Endometrial microvascular endothelial cells (primary cell): ENCODE data around the gene LIPT2. TPM values are rescaled to one million over a fixed set of nuclear protein-coding genes. Genes with fewer than 3 reads are reported as not detected.

ENCODE experiments used
- in situ Hi-C: cut with HindIII; loops from 2 replicates; pipeline ENCODE4 v1.10.0; 2017; ENCODE audit warnings: low sequenced_read_pairs, low pct_unique_long_range_greater_than_20kb; ENCODE audit errors: inconsistent ontology term
- total RNA-seq: library from RNA; depleted of rRNA; stranded (reverse); fragments of >200 nt; gene quantifications from one replicate; pipeline ENCODE4 v1.2.3, GENCODE V29; 2015; ENCODE audit errors: inconsistent ontology term

LIPT2 gene
- total RNA-seq, 1 donor from 2014 or later, result 2.2 TPM

DNA sequence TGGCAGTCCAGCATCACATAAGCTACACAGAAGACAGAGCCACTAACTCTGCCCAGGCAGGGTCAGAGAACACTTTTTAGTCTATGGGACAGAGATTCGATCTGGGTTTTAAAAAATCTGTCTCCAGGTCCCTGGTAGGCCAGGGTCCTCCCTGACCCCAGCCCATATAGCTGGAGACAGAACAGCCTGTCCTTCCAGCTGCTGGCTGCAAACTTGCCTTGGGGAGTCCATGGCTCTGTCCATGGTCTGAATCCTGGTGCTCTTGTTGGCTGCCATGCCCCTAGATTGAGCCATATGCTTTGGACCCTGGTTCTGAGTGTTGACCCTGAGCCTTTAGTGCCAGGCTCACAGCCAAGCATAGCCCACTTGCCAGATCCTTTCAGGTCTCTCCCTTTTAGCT, 13.3 kb upstream of the LIPT2 start:
- in situ Hi-C loops, result no loop called here

DNA sequence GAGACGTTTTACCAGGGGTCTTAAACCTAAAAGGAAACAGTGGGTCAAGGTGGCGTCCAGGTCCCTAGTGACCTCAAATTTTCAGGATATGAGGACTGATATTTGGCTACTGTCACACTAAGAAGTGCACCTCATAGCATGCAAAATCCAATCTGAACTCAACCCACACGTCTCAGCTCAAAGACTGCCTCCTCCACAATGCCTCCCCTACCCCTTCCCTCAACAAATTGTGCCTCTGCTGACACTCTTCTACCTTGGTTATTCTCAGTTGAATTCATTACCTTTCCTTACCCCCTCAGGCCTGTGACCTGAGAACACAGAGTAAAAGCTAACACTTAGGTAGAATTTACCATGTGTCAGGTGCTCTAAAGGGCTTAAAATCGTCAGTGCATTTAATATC, 12.4 kb upstream of the LIPT2 start:
- in situ Hi-C loops, result no loop called here

DNA sequence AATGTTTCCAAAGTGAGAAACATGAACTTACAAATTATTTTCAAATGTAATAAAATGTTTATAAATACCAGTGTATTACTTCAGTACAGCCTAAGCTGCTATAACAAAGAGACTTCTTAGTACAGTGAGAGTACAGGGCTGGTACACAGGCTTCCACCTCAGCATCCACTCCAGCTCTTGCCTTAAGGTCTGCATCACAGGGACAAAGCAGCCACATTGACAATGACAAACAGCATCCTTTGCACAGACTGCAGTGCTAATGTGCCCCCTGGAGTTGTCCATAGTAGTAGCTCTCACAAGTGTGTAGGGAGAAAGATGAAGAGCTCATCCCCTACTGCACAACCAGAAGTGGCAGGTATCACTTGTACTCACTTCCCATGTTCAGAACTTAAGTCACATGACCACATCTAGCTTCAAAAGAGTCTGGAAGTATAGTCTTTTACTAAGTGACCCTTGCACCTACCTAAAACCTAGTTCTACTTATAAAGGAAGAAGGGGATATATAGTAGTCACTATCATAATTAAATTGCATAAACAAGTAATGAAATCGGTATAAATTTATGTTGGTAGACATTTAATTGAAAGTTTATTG, 10.7 kb upstream of the LIPT2 start:
- in situ Hi-C loops, result no loop called here

DNA sequence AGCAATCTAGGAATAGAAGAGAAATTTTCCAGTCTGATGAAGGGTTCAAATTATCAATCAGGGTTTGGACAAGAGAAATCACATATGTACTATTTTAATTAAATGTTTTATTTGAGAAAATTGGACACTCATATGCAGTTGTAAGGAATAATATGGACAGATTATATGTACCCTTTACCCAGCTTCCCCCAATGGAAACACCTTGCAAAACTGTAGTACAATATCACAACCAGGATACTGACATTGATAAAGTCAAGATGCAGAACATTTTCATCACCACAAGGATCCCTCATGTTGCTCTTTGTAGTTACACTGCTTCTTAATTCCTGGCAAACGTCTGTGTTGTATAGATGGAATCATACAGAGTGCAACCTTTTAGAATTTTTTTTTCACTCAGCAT, 1.4 kb upstream of the LIPT2 start:
- in situ Hi-C loops, result loop anchor here (10.0 kb wide), 1 partner anchor 60 kb away; no protein-coding TSS in a partner anchor

DNA sequence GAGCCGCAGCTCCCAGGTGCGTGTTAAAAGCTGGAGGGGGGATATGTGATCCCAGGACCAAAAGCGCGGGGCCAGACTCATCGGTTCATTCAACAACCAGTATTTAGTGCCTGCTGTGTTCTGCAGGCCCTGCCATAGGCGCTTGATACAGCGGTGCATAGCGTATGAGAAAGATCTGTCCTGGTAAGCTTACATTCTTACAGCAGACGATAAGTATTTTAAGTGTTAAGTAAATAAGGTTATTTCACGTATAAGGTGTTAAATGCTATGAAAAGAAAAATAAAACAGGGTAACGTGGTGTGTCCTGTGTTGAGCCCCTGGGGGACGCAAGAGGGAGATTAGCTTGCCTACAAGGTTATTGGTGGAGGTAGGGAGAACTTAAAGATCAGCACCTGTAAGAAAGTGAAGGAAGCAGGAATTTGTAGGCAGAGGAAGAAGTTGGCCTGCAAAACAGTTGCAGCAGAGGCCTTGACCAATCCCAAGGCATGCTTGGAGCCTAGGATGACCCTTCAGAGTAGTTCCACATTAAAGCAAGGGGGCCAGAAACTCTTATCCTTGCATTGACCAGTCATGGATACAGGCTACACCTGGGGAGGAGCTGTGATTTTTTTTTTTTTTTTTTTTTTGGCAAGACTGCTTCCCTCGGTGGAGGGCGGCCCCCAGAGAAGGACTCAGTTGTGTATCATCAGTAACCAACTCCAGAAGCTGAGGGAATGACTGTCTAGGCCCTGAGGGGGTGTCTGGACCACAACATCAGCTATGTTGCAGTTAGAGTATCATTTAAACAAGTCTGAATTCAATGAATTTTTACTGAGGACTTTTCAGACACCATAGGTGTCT, 487 bp upstream of the LIPT2 start:
- in situ Hi-C loops, result loop anchor here (10.0 kb wide), 1 partner anchor 61 kb away; no protein-coding TSS in a partner anchor

DNA sequence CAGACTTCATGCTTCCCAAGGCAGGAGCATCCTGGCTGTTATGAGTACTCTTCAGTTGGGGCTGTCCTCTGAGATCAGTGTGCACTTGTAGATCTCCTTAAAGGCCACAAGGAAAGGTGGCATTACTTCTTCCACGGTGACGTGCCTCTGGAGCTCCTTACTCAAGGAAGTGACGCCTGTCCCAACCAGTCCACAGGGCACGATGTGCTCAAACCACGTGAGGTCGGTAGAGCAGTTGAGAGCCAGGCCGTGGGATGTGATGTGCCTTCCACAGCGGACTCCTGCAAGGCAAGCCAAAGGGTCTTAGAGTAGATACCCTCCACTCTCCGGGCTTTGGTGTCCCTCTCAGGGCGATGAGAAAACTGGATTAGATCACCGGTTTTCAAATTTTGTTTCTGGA, 1.4 kb downstream of the LIPT2 start:
- in situ Hi-C loops, result loop anchor here (10.0 kb wide), 1 partner anchor 63 kb away; no protein-coding TSS in a partner anchor

DNA sequence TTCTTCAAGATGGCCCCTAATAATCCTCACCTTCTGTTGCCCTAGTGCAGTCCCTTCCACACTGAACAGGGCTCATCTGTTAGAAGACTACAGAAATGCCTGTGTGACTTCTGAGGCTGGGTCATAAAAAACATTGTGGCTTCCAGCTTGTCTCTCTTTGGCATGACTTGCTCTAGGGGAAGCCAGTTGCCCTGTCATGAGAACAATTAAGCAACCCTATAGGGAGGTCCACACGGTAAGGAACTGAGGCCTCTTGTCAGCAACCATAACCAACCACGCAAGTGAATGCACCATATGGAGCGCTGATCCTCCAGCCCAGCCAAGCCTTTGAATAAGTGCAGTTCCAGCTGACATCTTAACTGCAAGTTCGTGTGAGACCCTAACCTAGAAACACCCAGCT, 2.6 kb downstream of the LIPT2 start:
- in situ Hi-C loops, result loop anchor here (10.0 kb wide), 1 partner anchor 64 kb away; no protein-coding TSS in a partner anchor

DNA sequence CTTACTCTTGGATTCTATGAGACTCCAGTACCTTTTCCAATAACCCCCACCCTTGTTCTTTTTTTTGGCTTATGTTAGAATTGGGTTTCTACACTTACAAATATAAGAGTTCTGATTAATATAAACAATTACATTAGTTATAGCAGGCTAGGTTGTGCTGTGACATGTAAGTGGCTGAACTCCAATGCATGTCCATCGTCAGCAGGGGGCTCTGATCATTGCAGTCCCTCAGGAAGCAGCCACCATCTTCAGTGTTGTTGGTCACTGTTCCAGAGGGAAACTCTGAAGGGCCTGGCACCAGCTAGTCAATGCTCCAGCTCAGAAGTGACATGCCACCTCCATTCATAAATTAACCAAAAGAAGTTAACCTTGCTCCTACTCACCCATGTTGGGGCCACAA, 5.6 kb downstream of the LIPT2 start:
- in situ Hi-C loops, result no loop called here

DNA sequence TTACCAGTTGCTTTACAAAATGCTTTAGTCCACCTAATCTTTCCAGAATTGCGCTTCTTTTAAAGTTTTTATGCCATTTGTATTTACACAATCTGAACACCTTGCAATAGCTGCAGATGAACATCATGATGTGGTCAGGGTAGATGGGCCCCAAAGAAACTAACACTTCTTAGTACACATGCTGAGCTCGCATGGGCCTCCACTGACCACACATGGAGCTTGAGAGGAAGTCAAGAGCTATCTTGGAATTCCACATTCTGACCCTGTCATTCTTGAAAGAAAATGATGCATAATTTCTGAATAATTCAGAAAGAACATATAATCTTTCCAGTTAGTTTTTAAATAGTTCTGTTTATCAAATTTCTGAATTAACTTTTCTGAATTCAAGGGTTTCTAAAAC, 7.7 kb downstream of the LIPT2 start:
- in situ Hi-C loops, result no loop called here

DNA sequence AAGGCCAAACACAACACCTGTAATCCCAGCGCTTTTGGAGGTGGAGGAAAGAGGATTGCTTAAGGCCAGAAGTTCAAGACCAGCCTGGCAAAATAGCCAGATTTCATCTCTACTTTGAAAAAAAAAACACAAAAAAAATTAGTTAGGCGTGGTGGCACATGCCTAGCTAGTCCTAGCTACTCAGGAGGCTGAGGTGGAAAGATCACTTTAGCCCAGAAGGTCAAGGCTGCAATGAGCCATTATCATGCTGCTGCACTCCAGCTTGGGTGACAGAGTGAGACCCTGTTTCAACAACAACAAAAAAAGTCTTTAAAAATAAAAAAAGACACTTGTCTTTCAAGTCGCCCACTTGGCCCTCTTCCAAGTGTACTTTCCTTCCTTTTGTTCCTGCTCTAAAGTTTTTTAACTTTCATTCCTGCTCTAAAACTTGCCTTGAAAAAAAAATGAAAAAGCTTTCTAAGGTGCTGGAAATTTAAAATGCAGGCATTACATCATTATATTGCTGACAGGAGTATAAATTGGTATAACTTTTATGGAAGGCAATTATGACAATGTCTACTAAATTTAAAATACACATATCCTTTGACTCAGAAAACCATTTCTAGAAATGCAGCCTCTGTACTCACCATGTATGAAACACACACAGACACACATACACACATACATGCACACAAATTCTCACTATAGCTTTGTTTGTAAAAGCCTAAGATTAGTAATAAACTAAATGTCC, 12.7 kb downstream of the LIPT2 start:
- in situ Hi-C loops, result no loop called here

DNA sequence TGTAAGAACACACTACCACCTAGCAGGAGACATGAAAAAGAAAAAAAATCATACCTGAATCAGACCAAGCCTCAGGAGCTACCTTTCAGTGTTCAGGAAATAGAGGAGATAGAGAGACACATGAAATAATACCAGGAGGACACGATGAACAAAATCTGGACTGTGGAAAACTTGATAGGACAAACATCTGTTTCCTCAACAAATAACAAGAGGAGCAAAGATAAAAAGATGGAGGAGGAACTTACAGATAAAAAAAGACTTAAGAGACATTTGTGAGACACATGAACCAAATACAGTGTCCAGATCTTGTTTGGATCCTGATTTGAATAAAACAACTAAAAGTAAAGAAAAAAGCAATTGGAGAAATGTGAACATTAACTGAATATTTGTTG, 13.8 kb downstream of the LIPT2 start:
- in situ Hi-C loops, result no loop called here

DNA sequence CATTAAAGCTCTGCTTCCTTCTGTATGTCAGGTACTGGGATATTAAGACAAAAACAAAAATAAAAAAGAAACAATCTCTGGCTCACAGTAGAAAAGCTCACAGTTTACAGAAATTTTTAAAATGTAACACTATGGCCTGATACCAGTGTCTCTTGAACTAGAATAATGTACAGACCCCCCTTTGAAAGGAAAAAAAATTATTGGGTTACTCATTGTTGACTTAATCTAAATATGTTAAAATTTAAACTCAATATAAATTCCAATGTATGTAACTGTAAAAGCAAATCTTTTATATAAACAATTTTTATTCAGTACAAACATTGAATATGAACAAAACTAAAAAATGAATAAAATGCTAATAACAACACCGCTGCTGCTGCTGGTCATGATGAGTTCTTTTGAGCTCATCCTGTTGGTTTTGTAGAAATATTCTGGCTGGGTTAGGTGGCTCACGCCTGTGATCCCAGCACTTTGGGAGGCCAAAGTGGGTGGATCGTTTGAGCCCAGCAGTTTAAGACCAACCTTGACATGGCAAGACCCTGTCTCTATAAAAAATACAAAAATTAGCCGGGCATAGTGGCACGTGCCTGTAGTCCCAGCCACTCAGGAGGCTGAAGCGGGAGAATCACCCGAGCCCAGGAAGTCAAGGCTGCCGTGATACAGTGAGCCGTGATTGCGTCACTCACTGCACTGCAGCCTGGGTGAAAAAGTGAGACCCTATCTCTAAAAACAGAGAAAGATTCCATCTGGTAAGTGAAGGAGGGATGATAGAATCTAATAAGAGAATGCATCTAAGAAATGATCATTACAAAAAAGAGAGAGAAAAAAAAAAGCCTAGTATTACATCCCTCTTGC, 14.4 kb downstream of the LIPT2 start:
- in situ Hi-C loops, result no loop called here

DNA sequence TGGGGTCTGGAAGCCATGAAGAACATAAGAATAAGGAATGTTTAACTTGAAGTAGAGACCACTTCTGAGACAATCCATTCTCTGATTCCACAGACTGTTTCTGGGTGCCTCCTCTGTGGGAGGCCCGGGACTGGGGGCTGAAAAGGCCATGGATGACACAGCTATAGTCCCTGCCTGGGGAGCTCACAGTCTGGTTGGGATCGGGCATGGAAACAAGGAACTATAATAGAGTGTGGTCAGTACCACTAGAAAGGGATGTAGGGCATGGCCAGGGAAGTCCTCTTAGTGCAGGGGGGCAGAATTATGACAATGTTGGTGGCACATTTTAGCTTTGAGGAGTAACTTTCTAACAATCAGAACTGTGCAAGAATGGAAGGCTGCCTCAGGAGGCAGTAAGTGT, 17.0 kb downstream of the LIPT2 start:
- in situ Hi-C loops, result no loop called here

DNA sequence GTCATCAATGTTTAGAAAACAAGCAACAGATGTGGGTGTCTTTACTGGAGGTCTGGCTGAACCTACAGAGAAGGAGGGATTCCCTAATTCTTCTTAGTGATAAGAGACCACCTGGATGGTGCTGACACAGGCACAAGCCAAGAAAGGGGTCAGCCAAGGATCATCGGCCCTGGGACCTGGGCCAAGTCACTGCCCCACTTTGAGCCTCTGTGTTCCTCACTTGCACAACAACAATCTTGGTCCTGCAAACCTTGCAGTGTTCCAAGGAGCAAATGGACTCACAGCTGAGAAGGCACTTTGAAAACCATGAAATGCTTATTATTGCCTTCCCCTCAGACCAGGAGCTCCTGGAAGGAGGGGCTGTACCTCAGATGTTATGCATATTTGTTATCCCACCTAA, 19.2 kb downstream of the LIPT2 start:
- in situ Hi-C loops, result no loop called here

DNA sequence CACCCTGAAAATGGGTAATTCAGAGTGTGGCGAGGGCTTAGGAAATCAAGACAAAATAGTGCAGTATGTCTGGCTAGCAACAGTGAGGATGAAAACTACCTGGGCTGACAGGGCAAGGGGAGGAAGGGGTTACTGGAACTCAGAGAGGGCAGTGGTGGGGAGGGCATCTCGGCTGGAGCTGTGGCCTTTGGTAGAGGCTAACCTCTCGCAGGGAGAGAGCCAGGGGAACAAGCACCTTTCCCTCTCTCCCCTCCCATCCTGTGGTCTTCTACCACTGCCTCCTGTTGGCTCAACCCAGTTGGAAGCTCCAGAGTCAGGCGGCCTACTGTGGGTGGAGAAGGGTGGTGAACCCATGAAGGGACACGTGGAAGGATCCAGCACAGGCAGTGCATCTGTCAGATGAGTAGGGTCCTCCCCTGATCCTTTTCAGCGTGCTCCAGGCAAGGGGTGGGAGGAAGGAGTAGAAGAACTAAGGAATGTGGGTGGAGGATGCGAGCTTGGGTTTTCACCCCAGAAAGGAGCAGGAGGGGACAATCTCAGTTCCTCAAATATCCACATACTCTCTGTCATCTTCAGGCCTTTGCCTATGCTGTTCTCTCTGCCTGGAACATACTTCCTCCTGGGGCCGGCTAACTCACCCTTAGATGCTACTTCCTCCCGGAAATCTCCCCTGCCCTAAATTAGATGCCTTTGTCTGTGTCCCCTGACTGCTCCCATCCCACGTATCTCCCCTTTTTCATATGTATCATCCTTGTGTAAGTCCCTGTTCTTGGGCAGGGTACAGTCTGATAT, 19.9 kb downstream of the LIPT2 start:
- in situ Hi-C loops, result no loop called here

DNA sequence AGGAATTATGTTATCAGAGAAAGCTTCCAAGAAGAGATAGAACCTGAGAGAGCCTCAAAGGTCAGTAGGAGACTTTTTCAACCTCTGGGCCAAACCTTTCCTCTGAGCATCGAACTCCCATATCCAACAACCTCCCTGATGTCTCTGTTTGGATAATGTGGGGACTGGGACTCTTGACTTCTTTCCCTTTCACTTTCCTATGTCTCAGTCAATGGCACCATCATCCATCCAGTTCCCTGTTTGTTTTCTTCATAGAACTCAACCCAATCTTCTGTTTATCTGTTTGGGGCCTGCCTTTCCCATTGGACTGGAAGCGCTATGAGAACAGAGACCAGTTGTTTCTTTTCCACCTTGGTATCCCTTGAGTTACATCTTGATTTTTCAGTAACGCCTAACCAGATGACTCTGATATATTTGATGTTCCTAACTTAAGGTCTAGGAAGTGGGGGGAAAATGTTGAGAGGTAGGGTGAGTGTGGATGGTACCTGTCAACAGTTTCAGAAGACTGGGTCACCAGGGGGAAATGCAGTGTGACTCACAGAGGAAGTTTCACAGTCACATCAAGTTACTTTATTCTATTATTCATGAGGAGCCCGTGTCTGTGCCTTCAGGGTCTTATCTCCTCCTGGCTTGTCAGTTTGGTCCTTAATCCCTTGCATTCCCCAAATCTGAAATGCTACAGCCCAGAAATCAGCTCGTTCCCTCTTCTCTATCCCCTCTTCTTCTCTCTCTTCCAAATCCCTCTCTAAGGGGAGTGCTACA, 21.7 kb downstream of the LIPT2 start:
- in situ Hi-C loops, result no loop called here

DNA sequence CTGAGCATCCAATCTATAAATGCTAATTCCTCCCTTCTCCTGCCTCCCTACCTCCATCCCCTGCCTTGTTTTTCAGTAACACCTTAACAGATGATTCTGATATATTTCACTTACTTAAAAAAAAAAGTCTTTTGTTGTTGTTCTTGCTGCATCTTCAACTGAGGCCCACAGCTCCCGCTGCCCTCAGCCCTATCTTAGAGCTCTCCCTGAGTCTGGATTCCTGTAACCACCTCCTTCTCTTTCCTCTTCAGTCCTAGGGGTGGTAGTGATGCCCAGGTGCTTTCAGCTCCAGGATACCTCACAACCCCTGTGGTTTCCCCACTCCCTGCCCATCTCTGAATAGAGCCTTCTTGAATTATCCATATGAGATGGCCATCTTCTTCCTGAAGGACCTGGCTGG, 22.5 kb downstream of the LIPT2 start:
- in situ Hi-C loops, result no loop called here

DNA sequence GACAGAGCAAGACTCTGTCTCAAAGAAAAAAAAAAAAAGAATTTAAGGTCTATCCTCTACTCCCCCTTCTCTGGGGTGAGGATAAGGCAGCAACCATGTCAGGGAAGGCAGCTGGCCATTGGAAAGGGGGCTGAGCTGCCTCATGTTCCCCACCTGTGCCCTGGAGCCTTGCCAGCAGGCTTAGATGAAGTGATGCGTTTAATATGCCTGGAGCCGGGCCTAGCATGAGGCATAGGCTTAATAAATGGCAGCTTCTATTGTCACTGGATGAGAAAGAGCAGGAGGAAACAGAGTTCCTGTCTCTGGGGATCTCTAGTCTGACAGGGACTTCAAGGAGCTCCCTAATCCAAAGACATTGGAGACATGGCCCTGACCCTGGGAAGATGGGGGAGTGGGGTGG, 23.0 kb downstream of the LIPT2 start:
- in situ Hi-C loops, result no loop called here
